A204.1 (cell line): Measurements from ENCODE around the gene COL25A1.

Experiments used
- FAIRE-seq: peaks from 2 replicates; lab custom pipeline; 2012; peaks lifted over from hg19 to GRCh38; lab: Jason Lieb, UNC

Gene COL25A1

GRCh38 chr4:108851366-108851765 lies 451.1 kb downstream of the COL25A1 start:
- FAIRE-seq = no peak

GRCh38 chr4:108850219-108850649 lies 452.2 kb downstream of the COL25A1 start:
- FAIRE-seq = no peak

GRCh38 chr4:108849611-108850168 lies 452.8 kb downstream of the COL25A1 start:
- FAIRE-seq = no peak

- FAIRE-seq = no peak
Measured at GRCh38 chr4:108846568-108846967, 455.9 kb downstream of the COL25A1 start.

- no peak for FAIRE-seq
Measured at GRCh38 chr4:108840426-108840975, 462.0 kb downstream of the COL25A1 start.

GRCh38 chr4:108839333-108839732 lies 463.1 kb downstream of the COL25A1 start:
- FAIRE-seq = no peak

- no peak for FAIRE-seq
Measured at GRCh38 chr4:108838451-108838850, 464.0 kb downstream of the COL25A1 start.

GRCh38 chr4:108834835-108835384 lies 467.5 kb downstream of the COL25A1 start:
- peak; percentile 29 for FAIRE-seq

GRCh38 chr4:108834166-108834834 lies 468.2 kb downstream of the COL25A1 start:
- no peak for FAIRE-seq

GRCh38 chr4:108833046-108833445 lies 469.4 kb downstream of the COL25A1 start:
- no peak for FAIRE-seq

- FAIRE-seq = no peak
Measured at GRCh38 chr4:108831886-108832285, 470.6 kb downstream of the COL25A1 start.

GRCh38 chr4:108831291-108831690 lies 471.2 kb downstream of the COL25A1 start:
- no peak for FAIRE-seq

- FAIRE-seq = no peak
Measured at GRCh38 chr4:108830509-108831244, 471.8 kb downstream of the COL25A1 start.

GRCh38 chr4:108829966-108830492 lies 472.4 kb downstream of the COL25A1 start:
- no peak for FAIRE-seq

GRCh38 chr4:108828620-108829019 lies 473.8 kb downstream of the COL25A1 start:
- no peak for FAIRE-seq

- FAIRE-seq = no peak
Measured at GRCh38 chr4:108825737-108826136, 476.7 kb downstream of the COL25A1 start.

- FAIRE-seq = no peak
Measured at GRCh38 chr4:108821351-108821930, 481.0 kb downstream of the COL25A1 start.

GRCh38 chr4:108820492-108821350 lies 481.7 kb downstream of the COL25A1 start:
- no peak for FAIRE-seq

- FAIRE-seq = no peak
Measured at GRCh38 chr4:108814326-108814725, 488.1 kb downstream of the COL25A1 start.

GRCh38 chr4:108813261-108813660 lies 489.2 kb downstream of the COL25A1 start:
- FAIRE-seq = no peak

GRCh38 chr4:108811486-108811885 lies 491.0 kb downstream of the COL25A1 start:
- FAIRE-seq = no peak
